H1 (cell line): ENCODE results near the gene LDLRAD3. TPM values are rescaled to one million over a fixed set of nuclear protein-coding genes. Genes with fewer than 3 reads are reported as not detected.

ENCODE experiments used
- CTCF ChIA-PET: fragments of 300-600 bp; sonication (Branson Sonifier 250); formaldehyde crosslinking; loops from one replicate; lab custom pipeline; 2021; ENCODE audit not compliant: partially characterized antibody; lab: Charles Lee
- POLR2A ChIA-PET: fragments of 300-600 bp; sonication (Branson Sonifier 250); formaldehyde crosslinking; loops from one replicate; lab custom pipeline; 2021; ENCODE audit warnings: inconsistent platforms; ENCODE audit not compliant: partially characterized antibody; lab: Charles Lee
- DNase-seq, 2 experiments: peaks; one replicate each; pipeline versions ENCODE4 v3.0.0 to v3.0.0-alpha.2; 2010 to 2022; ENCODE audit warnings: low spot score in 2 of 2, low read depth in 1 of 2, mixed read lengths in 1 of 2
- FAIRE-seq: peaks from 2 replicates; lab custom pipeline; 2011; peaks lifted over from hg19 to GRCh38; lab: Jason Lieb, UNC
- H2AFZ ChIP-seq: 2 replicates; pipeline ENCODE4 v1.8.1; 2012; ENCODE audit warnings: low read length, inconsistent platforms
- H2AK5ac ChIP-seq: 2 replicates; pipeline ENCODE4 v1.6.1; 2013; ENCODE audit warnings: low read depth, low read length
- H2BK120ac ChIP-seq: replicated peaks from 2 replicates; pipeline ENCODE3; 2013; ENCODE audit warnings: low read depth, low read length, inconsistent platforms
- H2BK12ac ChIP-seq: 2 replicates; pipeline ENCODE4 v1.6.1; 2013; ENCODE audit warnings: low read depth, low read length
- H2BK15ac ChIP-seq: 2 replicates; pipeline ENCODE4 v1.6.1; 2013; ENCODE audit warnings: low read length
- H2BK20ac ChIP-seq: 2 replicates; pipeline ENCODE4 v1.6.1; 2013; ENCODE audit warnings: low read length
- H2BK5ac ChIP-seq: 2 replicates; pipeline ENCODE4 v1.6.1; 2013; ENCODE audit warnings: low read depth, low read length
- H3K14ac ChIP-seq: 2 replicates; pipeline ENCODE4 v1.6.1; 2013; ENCODE audit warnings: inconsistent platforms; ENCODE audit not compliant: insufficient read length
- H3K18ac ChIP-seq: 2 replicates; pipeline ENCODE4 v1.6.1; 2013; ENCODE audit warnings: low read length; ENCODE audit errors: extremely low read depth
- H3K23ac ChIP-seq: 2 replicates; pipeline ENCODE4 v1.6.1; 2013; ENCODE audit warnings: inconsistent platforms; ENCODE audit not compliant: insufficient read length
- H3K23me2 ChIP-seq: 2 replicates; pipeline ENCODE4 v1.6.1; 2013; ENCODE audit warnings: low read depth, low read length
- H3K27ac ChIP-seq: 2 replicates; pipeline ENCODE4 v1.6.1; 2011; ENCODE audit warnings: low read depth, low read length, inconsistent platforms
- H3K27me3 ChIP-seq, 4 experiments: replicated peaks in 1 of 4; 1 replicate in 1 of 4; 2 replicates in 3 of 4; pipeline versions ENCODE4 v1.6.1 to v1.8.1; 2011 to 2013; ENCODE audit warnings: low read length in 3 of 4, mild to moderate bottlenecking in 3 of 4, inconsistent platforms in 2 of 4, mixed read lengths in 2 of 4, moderate library complexity in 1 of 4; ENCODE audit not compliant: control insufficient read depth in 3 of 4, insufficient read depth in 3 of 4; ENCODE audit errors: extremely low read depth in 1 of 4
- H3K36me3 ChIP-seq, 4 experiments: 2 replicates each; pipeline versions ENCODE4 v1.6.1 to v1.8.1; 2011 to 2013; ENCODE audit warnings: mild to moderate bottlenecking in 4 of 4, low read length in 3 of 4, moderate library complexity in 2 of 4, control low read depth in 1 of 4, inconsistent platforms in 1 of 4; ENCODE audit not compliant: insufficient read depth in 4 of 4, control insufficient read depth in 2 of 4
- H3K4ac ChIP-seq: replicated peaks from 2 replicates; pipeline ENCODE3; 2013; ENCODE audit warnings: low read length, low read depth, mixed read lengths, inconsistent platforms; ENCODE audit not compliant: insufficient read length
- H3K4me1 ChIP-seq, 4 experiments: replicated peaks in 1 of 4; 1 replicate in 1 of 4; 2 replicates in 3 of 4; pipeline versions ENCODE4 v1.6.1 to v1.8.1; 2011 to 2013; ENCODE audit warnings: low read length in 3 of 4, inconsistent platforms in 2 of 4, mixed read lengths in 1 of 4; ENCODE audit not compliant: insufficient read depth in 4 of 4, control insufficient read depth in 3 of 4
- H3K4me2 ChIP-seq, 2 experiments: 2 replicates each; pipeline versions ENCODE4 v1.6.1 to v1.8.1; 2011 to 2013; ENCODE audit warnings: low read depth in 2 of 2, low read length in 2 of 2, control low read depth in 1 of 2, inconsistent platforms in 1 of 2, mild to moderate bottlenecking in 1 of 2; ENCODE audit not compliant: insufficient read depth in 1 of 2
- H3K4me3 ChIP-seq, 4 experiments: fragments of 200-600, 300-600 bp in 1 of 4; sonication (generic), shearing (Covaris generic), sonication (Bioruptor Twin) in 1 of 4; 2 replicates each; pipeline versions ENCODE4 v1.5.1 to v1.8.1; 2011 to 2016; ENCODE audit warnings: low read length in 4 of 4, low read depth in 3 of 4, control low read depth in 2 of 4, inconsistent platforms in 2 of 4, mild to moderate bottlenecking in 2 of 4, mixed read lengths in 1 of 4, moderate library complexity in 1 of 4; ENCODE audit not compliant: insufficient read depth in 2 of 4; ENCODE audit errors: extremely low read depth in 1 of 4
- H3K56ac ChIP-seq: replicated peaks from 2 replicates; pipeline ENCODE3; 2013; ENCODE audit warnings: low read depth, mild to moderate bottlenecking, mixed read lengths, low read length, inconsistent platforms; ENCODE audit not compliant: insufficient read length
- H3K79me1 ChIP-seq: 2 replicates; pipeline ENCODE4 v1.6.1; 2013; ENCODE audit warnings: low read depth, low read length, control low read depth
- H3K79me2 ChIP-seq, 2 experiments: 2 replicates each; pipeline versions ENCODE4 v1.6.1 to v1.8.1; 2012 to 2013; ENCODE audit warnings: low read length in 2 of 2, mild to moderate bottlenecking in 2 of 2, inconsistent platforms in 1 of 2; ENCODE audit not compliant: insufficient read depth in 2 of 2, control insufficient read depth in 1 of 2
- H3K9ac ChIP-seq, 4 experiments: replicated peaks in 1 of 4; 1 replicate in 1 of 4; 2 replicates in 3 of 4; pipeline versions ENCODE4 v1.6.1 to v1.8.1; 2011 to 2013; ENCODE audit warnings: low read depth in 3 of 4, low read length in 3 of 4, control low read depth in 2 of 4, mild to moderate bottlenecking in 2 of 4, moderate library complexity in 2 of 4, inconsistent platforms in 1 of 4; ENCODE audit errors: extremely low read depth in 1 of 4
- H3K9me3 ChIP-seq, 2 experiments: 2 replicates each; pipeline versions ENCODE4 v1.6.1 to v1.8.1; 2012 to 2013; ENCODE audit warnings: mild to moderate bottlenecking in 2 of 2, moderate library complexity in 2 of 2, control low read depth in 1 of 2, inconsistent platforms in 1 of 2, low read depth in 1 of 2, low read length in 1 of 2, mixed read lengths in 1 of 2; ENCODE audit not compliant: insufficient read depth in 2 of 2
- H4K20me1 ChIP-seq, 2 experiments: replicated peaks in 1 of 2; 2 replicates each; pipeline versions ENCODE3 to v1.8.1; 2011 to 2013; ENCODE audit warnings: inconsistent platforms in 2 of 2, low read length in 2 of 2, mild to moderate bottlenecking in 1 of 2; ENCODE audit not compliant: insufficient read depth in 2 of 2, control insufficient read depth in 1 of 2
- H4K5ac ChIP-seq: 2 replicates; pipeline ENCODE4 v1.6.1; 2013; ENCODE audit warnings: low read length, low read depth, mixed read lengths, inconsistent platforms; ENCODE audit not compliant: insufficient read length
- H4K8ac ChIP-seq: 2 replicates; pipeline ENCODE4 v1.8.0; 2013; ENCODE audit warnings: mild to moderate bottlenecking, moderate library complexity, low read length, inconsistent platforms; ENCODE audit not compliant: insufficient read depth; ENCODE audit errors: extremely low read depth
- H4K91ac ChIP-seq: replicated peaks from 2 replicates; pipeline ENCODE3; 2013; ENCODE audit warnings: low read length, mixed read lengths, inconsistent platforms; ENCODE audit not compliant: insufficient read length
- BRCA1 ChIP-seq: IDR thresholded peaks from 2 replicates; pipeline ENCODE4 v1.6.1; 2012; ENCODE audit warnings: low read depth, low read length, improper control_type of control experiment
- CREB1 ChIP-seq: IDR thresholded peaks from 2 replicates; pipeline ENCODE4 v1.6.1; 2012; ENCODE audit warnings: inconsistent platforms
- JUN ChIP-seq: IDR thresholded peaks from 2 replicates; pipeline ENCODE4 v1.6.1; 2011; ENCODE audit warnings: low read depth, mild to moderate bottlenecking, improper control_type of control experiment, low read length
- JUND ChIP-seq: IDR thresholded peaks from 2 replicates; pipeline ENCODE4 v1.6.1; 2011; ENCODE audit warnings: mild to moderate bottlenecking, improper control_type of control experiment, low read length
- MAFK ChIP-seq: IDR thresholded peaks from 2 replicates; pipeline ENCODE4 v1.6.1; 2012; ENCODE audit warnings: low read depth, mild to moderate bottlenecking, improper control_type of control experiment, low read length
- POLR2AphosphoS5 ChIP-seq: IDR thresholded peaks from 2 replicates; pipeline ENCODE4 v1.6.1; 2011; ENCODE audit warnings: low read depth, low read length
- RBBP5 ChIP-seq: IDR thresholded peaks from 2 replicates; pipeline ENCODE4 v1.7.1; 2012; ENCODE audit warnings: low read depth, mild to moderate bottlenecking, inconsistent platforms, low read length, moderate library complexity, borderline replicate concordance
- RFX5 ChIP-seq: IDR thresholded peaks from 2 replicates; pipeline ENCODE4 v1.6.1; 2011; ENCODE audit warnings: low read depth, low read length, improper control_type of control experiment, borderline replicate concordance
- SIX5 ChIP-seq: IDR thresholded peaks from 2 replicates; pipeline ENCODE4 v1.6.1; 2011; ENCODE audit warnings: mild to moderate bottlenecking, low read depth, low read length
- SP2 ChIP-seq: IDR thresholded peaks from 2 replicates; pipeline ENCODE4 v1.6.1; 2012; ENCODE audit warnings: mild to moderate bottlenecking, low read length, inconsistent platforms
- SUZ12 ChIP-seq: fragments of 200-600 bp; sonication (generic); IDR thresholded peaks from 2 replicates; pipeline ENCODE4 v1.6.1; 2012; ENCODE audit warnings: mild to moderate bottlenecking, inconsistent platforms, low read length, moderate library complexity, mixed read lengths
- TAF1 ChIP-seq: IDR thresholded peaks from 2 replicates; pipeline ENCODE4 v1.6.1; 2011; ENCODE audit warnings: mild to moderate bottlenecking, low read depth, low read length
- TCF12 ChIP-seq: IDR thresholded peaks from 2 replicates; pipeline ENCODE4 v1.6.1; 2011; ENCODE audit warnings: low read depth, mild to moderate bottlenecking, low read length
- YY1 ChIP-seq: IDR thresholded peaks from 2 replicates; pipeline ENCODE4 v1.6.1; 2011; ENCODE audit warnings: low read depth, mild to moderate bottlenecking, low read length
- ZNF274 ChIP-seq: IDR thresholded peaks from 2 replicates; pipeline ENCODE4 v1.7.0; 2012; ENCODE audit warnings: low read length, borderline replicate concordance; ENCODE audit errors: extremely low read depth
- WGBS, 2 experiments: shearing (Covaris generic) in 1 of 2; methylation state at CpG; one replicate each; pipeline versions ENCODE4 v1.1.6 to v1.1.7; 2013 to 2015; ENCODE audit warnings: low lambda C conversion rate in 2 of 2, mixed read lengths in 2 of 2, inconsistent platforms in 1 of 2, low coverage in 1 of 2, missing lambda C conversion rate in 1 of 2; ENCODE audit not compliant: insufficient replicate concordance in 2 of 2, insufficient coverage in 1 of 2, insufficient read length in 1 of 2; ENCODE audit errors: extremely low coverage in 1 of 2, missing lambda C conversion rate in 1 of 2; 5-methylcytosine and 5-hydroxymethylcytosine counted together
- polyA plus RNA-seq, 7 experiments: library from polyadenylated mRNA; depleted of rRNA in 3 of 7; stranded (reverse) in 5 of 7; unstranded in 2 of 7; fragments of >200 nt in 5 of 7; fragments of 200-250 nt in 2 of 7; gene quantifications; 1 replicate in 5 of 7; 2 replicates in 1 of 7; 4 replicates in 1 of 7; pipeline versions ENCODE4 v1.2.1 to v1.2.3, GENCODE V29; 2011 to 2013; ENCODE audit warnings: missing spikeins in 2 of 7, mixed read lengths in 2 of 7
- total RNA-seq: library from RNA; stranded (reverse); fragmentation: NEBNext Ultra II Directional; extraction: Animal tissue kit (Norgen Biotek cat#: 25700); gene quantifications from 2 replicates; pipeline ENCODE4 v1.2.1, GENCODE V29; 2021

Gene LDLRAD3
- total and polyA plus RNA-seq, 2 of the 8 experiments (the other 6 are each of a cell fraction or from before 2014, with no cell fraction given) = 18.6 to 22.8 TPM

- peaks cover 0 to 5% (median 0%) of the 10 kb centered on the region in 4 experiments; a peak in 2 of 7 replicates for H3K4me1 ChIP-seq
- H3K4me3 ChIP-seq = no peak overlapping the region
- no peak overlapping the region for H2BK20ac ChIP-seq
- no peaks in the 10 kb centered on the region for H3K23me2 ChIP-seq
- no peak overlapping the region for H4K91ac ChIP-seq
- no peak overlapping the region for H2BK120ac ChIP-seq
- H3K27ac ChIP-seq = no peak overlapping the region
- H4K20me1 ChIP-seq = no peaks in the 10 kb centered on the region
- no peak overlapping the region for H4K8ac ChIP-seq
- no peak overlapping the region for H2BK15ac ChIP-seq
- no peak overlapping the region for H2AFZ ChIP-seq
- H3K4me2 ChIP-seq = no peak overlapping the region
- 93% methylated on average over 5 of the region's 5 CpGs; no CpG with 5 or more reads in 1 of the 2 experiments for WGBS, 2 experiments
- H3K9me3 ChIP-seq = no peaks in the 10 kb centered on the region
- no peaks in the 10 kb centered on the region for H3K79me1 ChIP-seq
- no peak overlapping the region for H2AK5ac ChIP-seq
- H3K9ac ChIP-seq = no peak overlapping the region
- H3K18ac ChIP-seq = no peak overlapping the region
- POLR2A ChIA-PET = interaction anchor here (0.6 to 1.3 kb wide), 3 partner anchors 13 to 616 kb away, joined by 3 read pairs; no protein-coding TSS in a partner anchor
- no peak overlapping the region for H3K4ac ChIP-seq
- FAIRE-seq = no peak
- H3K27me3 ChIP-seq = no peaks in the 10 kb centered on the region
- no peak for DNase-seq
- CTCF ChIA-PET = interaction anchor here (0.6 to 2.9 kb wide), 11 partner anchors 8 to 665 kb away, joined by 3 to 14 read pairs (median 3); no protein-coding TSS in a partner anchor
- no peak overlapping the region for H3K14ac ChIP-seq
- no peak overlapping the region for H3K56ac ChIP-seq
- no peak overlapping the region for H3K23ac ChIP-seq
- TF ChIP-seq JUND (no peak), TAF1 (no peak), POLR2AphosphoS5 (no peak), MAFK (no peak), SIX5 (no peak), RFX5 (no peak), BRCA1 (no peak), SP2 (no peak), TCF12 (no peak), RBBP5 (no peak), JUN (no peak), CREB1 (no peak), YY1 (no peak), SUZ12 (no peak), ZNF274 (no peak)
- H4K5ac ChIP-seq = no peak overlapping the region
- no peaks in the 10 kb centered on the region for H3K36me3 ChIP-seq
- no peak overlapping the region for H2BK5ac ChIP-seq
- H2BK12ac ChIP-seq = no peak overlapping the region
- no peaks in the 10 kb centered on the region for H3K79me2 ChIP-seq
Observed at GRCh38 chr11:36162883-36163434, 219.1 kb downstream of the LDLRAD3 start.
